Measurements from ENCODE around the gene YWHAG.

YWHAG gene

GRCh38 chr7:76359978-76360638, 1.3 kb upstream of the YWHAG start:
- Histone ChIP-seq H3K36me3 (ENCODE audit: control insufficient read depth, insufficient read depth, low read length) (peaks cover 10% of the 10 kb centered on the region), H3K4me1 (ENCODE audit: control insufficient read depth, insufficient read depth, low read length) (peaks cover 24% of the 10 kb centered on the region), H3K27ac (ENCODE audit: insufficient read depth, low read depth, low read length, poor library complexity, severe bottlenecking) (peak overlapping the region; percentile 77), H3K4me3 (ENCODE audit: insufficient read depth, low read depth, low read length) (peak overlapping the region; percentile 84), H3K27me3 (ENCODE audit: control insufficient read depth, insufficient read depth, low read length, poor library complexity, severe bottlenecking) (no peaks in the 10 kb centered on the region), H3K9me3 (ENCODE audit: control insufficient read depth, low read length) (no peaks in the 10 kb centered on the region)
- 91 to 94% methylated on average over 17 of the region's 17 CpGs for WGBS, 2 experiments

GRCh38 chr7:76359111-76359977, 553 bp upstream of the YWHAG start:
- H3K4me1 ChIP-seq (ENCODE audit: control insufficient read depth, insufficient read depth, low read length), result peaks cover 17% of the 10 kb centered on the region
- H3K4me3 ChIP-seq (ENCODE audit: insufficient read depth, low read depth, low read length), result peak overlapping the region; percentile 84
- H3K27ac ChIP-seq (ENCODE audit: insufficient read depth, low read depth, low read length, poor library complexity, severe bottlenecking), result peak overlapping the region; percentile 93
- WGBS, 2 experiments, result 3 to 4% methylated on average over 41 of the region's 41 CpGs
- no peaks in the 10 kb centered on the region for H3K27me3 ChIP-seq (ENCODE audit: control insufficient read depth, insufficient read depth, low read length, poor library complexity, severe bottlenecking)
- H3K36me3 ChIP-seq (ENCODE audit: control insufficient read depth, insufficient read depth, low read length), result peaks cover 17% of the 10 kb centered on the region
- no peaks in the 10 kb centered on the region for H3K9me3 ChIP-seq (ENCODE audit: control insufficient read depth, low read length)

GRCh38 chr7:76358011-76358480, 745 bp downstream of the YWHAG start:
- Histone ChIP-seq H3K9me3 (ENCODE audit: control insufficient read depth, low read length) (no peaks in the 10 kb centered on the region), H3K4me3 (ENCODE audit: insufficient read depth, low read depth, low read length) (peak overlapping the region; percentile 84), H3K27me3 (ENCODE audit: control insufficient read depth, insufficient read depth, low read length, poor library complexity, severe bottlenecking) (no peaks in the 10 kb centered on the region), H3K36me3 (ENCODE audit: control insufficient read depth, insufficient read depth, low read length) (peaks cover 27% of the 10 kb centered on the region), H3K27ac (ENCODE audit: insufficient read depth, low read depth, low read length, poor library complexity, severe bottlenecking) (peak overlapping the region; percentile 93), H3K4me1 (ENCODE audit: control insufficient read depth, insufficient read depth, low read length) (peaks cover 10% of the 10 kb centered on the region)
- 0% methylated on average over 27 of the region's 27 CpGs for WGBS, 2 experiments

- peak overlapping the region; percentile 93 for H3K27ac ChIP-seq (ENCODE audit: insufficient read depth, low read depth, low read length, poor library complexity, severe bottlenecking)
- H3K27me3 ChIP-seq (ENCODE audit: control insufficient read depth, insufficient read depth, low read length, poor library complexity, severe bottlenecking), result no peaks in the 10 kb centered on the region
- no peaks in the 10 kb centered on the region for H3K9me3 ChIP-seq (ENCODE audit: control insufficient read depth, low read length)
- WGBS, 2 experiments, result 3% methylated on average over 10 of the region's 10 CpGs
- H3K4me3 ChIP-seq (ENCODE audit: insufficient read depth, low read depth, low read length), result peak overlapping the region; percentile 84
- peaks cover 10% of the 10 kb centered on the region for H3K4me1 ChIP-seq (ENCODE audit: control insufficient read depth, insufficient read depth, low read length)
- peaks cover 32% of the 10 kb centered on the region for H3K36me3 ChIP-seq (ENCODE audit: control insufficient read depth, insufficient read depth, low read length)
These were observed 1.2 kb downstream of the YWHAG start for GRCh38 chr7:76357475-76358010.

GRCh38 chr7:76356823-76357222, 2.0 kb downstream of the YWHAG start:
- peaks cover 39% of the 10 kb centered on the region for H3K36me3 ChIP-seq (ENCODE audit: control insufficient read depth, insufficient read depth, low read length)
- H3K27ac ChIP-seq (ENCODE audit: insufficient read depth, low read depth, low read length, poor library complexity, severe bottlenecking), result no peak overlapping the region

GRCh38 chr7:76356115-76356514, 2.7 kb downstream of the YWHAG start:
- peaks cover 10% of the 10 kb centered on the region for H3K4me1 ChIP-seq (ENCODE audit: control insufficient read depth, insufficient read depth, low read length)
- no peaks in the 10 kb centered on the region for H3K9me3 ChIP-seq (ENCODE audit: control insufficient read depth, low read length)
- H3K27ac ChIP-seq (ENCODE audit: insufficient read depth, low read depth, low read length, poor library complexity, severe bottlenecking), result no peak overlapping the region
- no peaks in the 10 kb centered on the region for H3K27me3 ChIP-seq (ENCODE audit: control insufficient read depth, insufficient read depth, low read length, poor library complexity, severe bottlenecking)
- peak overlapping the region; percentile 84 for H3K4me3 ChIP-seq (ENCODE audit: insufficient read depth, low read depth, low read length)
- WGBS, 2 experiments, result 96 to 98% methylated on average over 4 of the region's 4 CpGs
- H3K36me3 ChIP-seq (ENCODE audit: control insufficient read depth, insufficient read depth, low read length), result peaks cover 41% of the 10 kb centered on the region

More at GRCh38 chr7:76356823-76357222, 2.0 kb downstream of the YWHAG start:
- Histone ChIP-seq H3K9me3 (ENCODE audit: control insufficient read depth, low read length) (no peaks in the 10 kb centered on the region), H3K27me3 (ENCODE audit: control insufficient read depth, insufficient read depth, low read length, poor library complexity, severe bottlenecking) (no peaks in the 10 kb centered on the region), H3K4me1 (ENCODE audit: control insufficient read depth, insufficient read depth, low read length) (peaks cover 10% of the 10 kb centered on the region), H3K4me3 (ENCODE audit: insufficient read depth, low read depth, low read length) (peak overlapping the region; percentile 84)
- WGBS, 2 experiments, result 73 to 84% methylated on average over 4 to 6 of the region's 6 CpGs

GRCh38 chr7:76354981-76355730, 3.6 kb downstream of the YWHAG start:
- 92 to 93% methylated on average over 9 of the region's 9 CpGs for WGBS, 2 experiments
- no peak overlapping the region for H3K4me3 ChIP-seq (ENCODE audit: insufficient read depth, low read depth, low read length)
- H3K4me1 ChIP-seq (ENCODE audit: control insufficient read depth, insufficient read depth, low read length), result peaks cover 10% of the 10 kb centered on the region
- H3K36me3 ChIP-seq (ENCODE audit: control insufficient read depth, insufficient read depth, low read length), result peaks cover 46% of the 10 kb centered on the region
- no peaks in the 10 kb centered on the region for H3K27me3 ChIP-seq (ENCODE audit: control insufficient read depth, insufficient read depth, low read length, poor library complexity, severe bottlenecking)
- H3K9me3 ChIP-seq (ENCODE audit: control insufficient read depth, low read length), result no peaks in the 10 kb centered on the region
- no peak overlapping the region for H3K27ac ChIP-seq (ENCODE audit: insufficient read depth, low read depth, low read length, poor library complexity, severe bottlenecking)

GRCh38 chr7:76354516-76354915, 4.3 kb downstream of the YWHAG start:
- Histone ChIP-seq H3K27me3 (ENCODE audit: control insufficient read depth, insufficient read depth, low read length, poor library complexity, severe bottlenecking) (no peaks in the 10 kb centered on the region), H3K36me3 (ENCODE audit: control insufficient read depth, insufficient read depth, low read length) (peaks cover 52% of the 10 kb centered on the region), H3K4me3 (ENCODE audit: insufficient read depth, low read depth, low read length) (no peak overlapping the region), H3K9me3 (ENCODE audit: control insufficient read depth, low read length) (no peaks in the 10 kb centered on the region), H3K4me1 (ENCODE audit: control insufficient read depth, insufficient read depth, low read length) (peaks cover 8% of the 10 kb centered on the region), H3K27ac (ENCODE audit: insufficient read depth, low read depth, low read length, poor library complexity, severe bottlenecking) (no peak overlapping the region)
- WGBS, 2 experiments, result 89 to 92% methylated on average over 4 of the region's 4 CpGs

- no peak overlapping the region for H3K4me3 ChIP-seq (ENCODE audit: insufficient read depth, low read depth, low read length)
- WGBS, 2 experiments, result 95 to 96% methylated on average over 4 to 5 of the region's 5 CpGs
- H3K36me3 ChIP-seq (ENCODE audit: control insufficient read depth, insufficient read depth, low read length), result peaks cover 56% of the 10 kb centered on the region
- no peak overlapping the region for H3K27ac ChIP-seq (ENCODE audit: insufficient read depth, low read depth, low read length, poor library complexity, severe bottlenecking)
- H3K4me1 ChIP-seq (ENCODE audit: control insufficient read depth, insufficient read depth, low read length), result peaks cover 7% of the 10 kb centered on the region
- no peaks in the 10 kb centered on the region for H3K9me3 ChIP-seq (ENCODE audit: control insufficient read depth, low read length)
- no peaks in the 10 kb centered on the region for H3K27me3 ChIP-seq (ENCODE audit: control insufficient read depth, insufficient read depth, low read length, poor library complexity, severe bottlenecking)
These were observed 5.0 kb downstream of the YWHAG start for GRCh38 chr7:76353744-76354143.

All from ectodermal cell (in vitro differentiated cells).